Keratinocyte (primary cell): ENCODE measurements around the gene HECTD4.

Source experiments
- CTCF ChIP-seq, 3 experiments: IDR thresholded peaks in 1 of 3; conservative IDR thresholded peaks in 1 of 3; optimal IDR thresholded peaks in 1 of 3; 2 replicates in 2 of 3; 3 replicates in 1 of 3; pipeline versions ENCODE3 to v1.5.1; 2011; ENCODE audit warnings: low read length in 3 of 3, mild to moderate bottlenecking in 3 of 3, moderate library complexity in 2 of 3, control low read depth in 1 of 3, inconsistent platforms in 1 of 3; ENCODE audit not compliant: insufficient read depth in 2 of 3; ENCODE audit errors: extremely low read depth in 1 of 3
- EZH2 ChIP-seq: IDR thresholded peaks from one replicate; pipeline ENCODE4 v1.6.1; 2012; ENCODE audit warnings: inconsistent platforms, mild to moderate bottlenecking, low read length, moderate library complexity

- TF ChIP-seq CTCF (optimal IDR thresholded peaks at IDR 0.05 in 1 of 3, IDR thresholded peaks at IDR 0.05 in 1 of 3, conservative IDR thresholded peaks at IDR 0.05 in 1 of 3; ENCODE audit: extremely low read depth in 1 of 3, insufficient read depth in 2 of 3, low read length in 3 of 3): no peak
- no peak for TF ChIP-seq EZH2
Measured at GRCh38 chr12:112153181-112153892, 228.9 kb downstream of the HECTD4 start.
